Activated naive CD8-positive, alpha-beta T cell (primary cell): ENCODE data around the gene SCN4B.
"Not testable (repeated sequence)": the region's sequence is repeated elsewhere in the genome, so short reads cannot be mapped to it uniquely, and the experiment has no call there.

Experiments used
- H3K27ac Mint-ChIP-seq: one replicate; pipeline ENCODE4 v1.8.0; 2021; ENCODE audit warnings: mixed read lengths
- H3K27me3 Mint-ChIP-seq: one replicate; pipeline ENCODE4 v1.8.0; 2021; ENCODE audit warnings: mixed read lengths
- H3K36me3 Mint-ChIP-seq: one replicate; pipeline ENCODE4 v1.8.0; 2021; ENCODE audit warnings: mixed read lengths
- H3K4me1 Mint-ChIP-seq: one replicate; pipeline ENCODE4 v1.8.0; 2021; ENCODE audit warnings: low read depth, mixed read lengths
- H3K4me3 Mint-ChIP-seq: one replicate; pipeline ENCODE4 v1.8.0; 2021; ENCODE audit warnings: mild to moderate bottlenecking, mixed read lengths
- H3K9me3 Mint-ChIP-seq: one replicate; pipeline ENCODE4 v1.8.0; 2021; ENCODE audit warnings: low read depth, mixed read lengths

Gene SCN4B

GRCh38 chr11:118152552-118153471 is at the start of gene SCN4B:
SCN4B (minus strand) TSS chr11:118152823; CDS start chr11:118152673, 150 bp downstream.
- no peaks in the 10 kb centered on the region for H3K9me3 Mint-ChIP-seq
- peaks cover 30% of the 10 kb centered on the region for H3K27me3 Mint-ChIP-seq
- H3K27ac Mint-ChIP-seq = no peak within 1 kb of the TSS
- H3K36me3 Mint-ChIP-seq = no peaks in the 10 kb centered on the region
- peak within 1 kb of the TSS; percentile 78 for H3K4me3 Mint-ChIP-seq
- H3K4me1 Mint-ChIP-seq = peaks cover 17% of the 10 kb centered on the region

GRCh38 chr11:118201966-118202365 is 49.3 kb upstream of the SCN4B start:
- peaks cover 3% of the 10 kb centered on the region for H3K9me3 Mint-ChIP-seq
- peaks cover 26% of the 10 kb centered on the region for H3K36me3 Mint-ChIP-seq
- no peaks in the 10 kb centered on the region for H3K27me3 Mint-ChIP-seq
- H3K27ac Mint-ChIP-seq = no peak overlapping the region
- peaks cover 18% of the 10 kb centered on the region for H3K4me1 Mint-ChIP-seq
- no peak overlapping the region for H3K4me3 Mint-ChIP-seq

- H3K4me3 Mint-ChIP-seq = no peak overlapping the region
- no peak overlapping the region for H3K27ac Mint-ChIP-seq
- H3K27me3 Mint-ChIP-seq = no peaks in the 10 kb centered on the region
- peaks cover under 1% of the 10 kb centered on the region for H3K9me3 Mint-ChIP-seq
- peaks cover 19% of the 10 kb centered on the region for H3K36me3 Mint-ChIP-seq
- H3K4me1 Mint-ChIP-seq = peaks cover 18% of the 10 kb centered on the region
These were observed 48.5 kb upstream of the SCN4B start for GRCh38 chr11:118200901-118201680.

- Mint-ChIP-seq H3K4me1 (peaks cover 18% of the 10 kb centered on the region), H3K36me3 (peaks cover 13% of the 10 kb centered on the region), H3K9me3 (no peaks in the 10 kb centered on the region), H3K4me3 (no peak overlapping the region), H3K27me3 (no peaks in the 10 kb centered on the region), H3K27ac (no peak overlapping the region)
These were observed 47.9 kb upstream of the SCN4B start for GRCh38 chr11:118200497-118200896.

GRCh38 chr11:118199135-118199534 is 46.5 kb upstream of the SCN4B start:
- Mint-ChIP-seq H3K9me3 (no peaks in the 10 kb centered on the region), H3K4me1 (peaks cover 18% of the 10 kb centered on the region), H3K27ac (no peak overlapping the region), H3K36me3 (peaks cover 9% of the 10 kb centered on the region), H3K27me3 (no peaks in the 10 kb centered on the region), H3K4me3 (peak overlapping the region; percentile 74)

- Mint-ChIP-seq H3K4me1 (peaks cover 18% of the 10 kb centered on the region), H3K27ac (no peak overlapping the region), H3K9me3 (no peaks in the 10 kb centered on the region)
These were observed 45.7 kb upstream of the SCN4B start for GRCh38 chr11:118198370-118198769.

GRCh38 chr11:118194835-118195627 is 42.4 kb upstream of the SCN4B start:
- Mint-ChIP-seq H3K4me1 (peaks cover 18% of the 10 kb centered on the region), H3K4me3 (no peak overlapping the region), H3K27me3 (no peaks in the 10 kb centered on the region), H3K36me3 (peaks cover 21% of the 10 kb centered on the region), H3K27ac (peak overlapping the region; percentile 64), H3K9me3 (no peaks in the 10 kb centered on the region)

More at GRCh38 chr11:118198370-118198769, 45.7 kb upstream of the SCN4B start:
- Mint-ChIP-seq H3K27me3 (no peaks in the 10 kb centered on the region), H3K4me3 (peak overlapping the region; percentile 74), H3K36me3 (peaks cover 11% of the 10 kb centered on the region)

- Mint-ChIP-seq H3K9me3 (no peaks in the 10 kb centered on the region), H3K27ac (peak overlapping the region; percentile 66), H3K36me3 (peaks cover 18% of the 10 kb centered on the region), H3K4me3 (no peak overlapping the region), H3K27me3 (no peaks in the 10 kb centered on the region), H3K4me1 (peaks cover 14% of the 10 kb centered on the region)
These were observed 41.4 kb upstream of the SCN4B start for GRCh38 chr11:118193910-118194566.

GRCh38 chr11:118192817-118193216 is 40.2 kb upstream of the SCN4B start:
- H3K4me3 Mint-ChIP-seq, H3K27me3 Mint-ChIP-seq, H3K4me1 Mint-ChIP-seq, H3K9me3 Mint-ChIP-seq, H3K27ac Mint-ChIP-seq: not testable (repeated sequence)
- peaks cover 13% of the 10 kb centered on the region for H3K36me3 Mint-ChIP-seq

GRCh38 chr11:118190942-118191506 is 38.4 kb upstream of the SCN4B start:
- H3K27ac Mint-ChIP-seq, H3K9me3 Mint-ChIP-seq, H3K4me3 Mint-ChIP-seq, H3K4me1 Mint-ChIP-seq, H3K27me3 Mint-ChIP-seq: not testable (repeated sequence)
- peaks cover 12% of the 10 kb centered on the region for H3K36me3 Mint-ChIP-seq

- H3K27ac Mint-ChIP-seq = no peak overlapping the region
- no peaks in the 10 kb centered on the region for H3K9me3 Mint-ChIP-seq
- peaks cover 2% of the 10 kb centered on the region for H3K36me3 Mint-ChIP-seq
- no peaks in the 10 kb centered on the region for H3K4me1 Mint-ChIP-seq
- peaks cover 16% of the 10 kb centered on the region for H3K27me3 Mint-ChIP-seq
- no peak overlapping the region for H3K4me3 Mint-ChIP-seq
These were observed 33.9 kb upstream of the SCN4B start for GRCh38 chr11:118186346-118187107.

- no peaks in the 10 kb centered on the region for H3K9me3 Mint-ChIP-seq
- H3K4me1 Mint-ChIP-seq = peaks cover 1% of the 10 kb centered on the region
- no peak overlapping the region for H3K4me3 Mint-ChIP-seq
- no peak overlapping the region for H3K27ac Mint-ChIP-seq
- peaks cover 16% of the 10 kb centered on the region for H3K27me3 Mint-ChIP-seq
- peaks cover 2% of the 10 kb centered on the region for H3K36me3 Mint-ChIP-seq
These were observed 32.4 kb upstream of the SCN4B start for GRCh38 chr11:118184784-118185579.

- H3K9me3 Mint-ChIP-seq, H3K4me3 Mint-ChIP-seq, H3K27ac Mint-ChIP-seq, H3K36me3 Mint-ChIP-seq, H3K4me1 Mint-ChIP-seq: not testable (repeated sequence)
- peaks cover 16% of the 10 kb centered on the region for H3K27me3 Mint-ChIP-seq
These were observed 31.1 kb upstream of the SCN4B start for GRCh38 chr11:118183691-118184090.
